ENCODE measurements around the gene PRC1. TPM values are rescaled to one million over a fixed set of nuclear protein-coding genes. Genes with fewer than 3 reads are reported as not detected.

The PRC1 gene
- total RNA-seq, 2 donors from 2014 or later: 13.5 to 37.0 TPM

GRCh38 chr15:90938261-90938660, 56.1 kb downstream of the PRC1 start:
- Histone ChIP-seq H3K27me3 (replicated peaks; ENCODE audit: insufficient read depth) (no peaks in the 10 kb centered on the region), H3K36me3 (peaks cover 19 to 24% of the 10 kb centered on the region in 2 donors), H3K9me3 (no peaks in the 10 kb centered on the region), H3K27ac (no peak overlapping the region), H3K4me1 (replicated peaks) (peaks cover 9% of the 10 kb centered on the region), H3K4me3 (no peak overlapping the region)
- intact Hi-C loops (cut with DNase I): no loop called here
- no peak for TF ChIP-seq POLR2AphosphoS5 (IDR thresholded peaks at IDR 0.05)
- no peak for TF ChIP-seq POLR2A (IDR thresholded peaks at IDR 0.05)
- TF ChIP-seq CTCF (IDR thresholded peaks at IDR 0.05): no peak
- DNase-seq (ENCODE audit: low spot score): no peak
- 89% methylated on average over 5 of the region's 5 CpGs for WGBS

GRCh38 chr15:90936823-90937222, 57.5 kb downstream of the PRC1 start:
- H3K27me3 ChIP-seq (replicated peaks; ENCODE audit: insufficient read depth): no peaks in the 10 kb centered on the region
- DNase-seq (ENCODE audit: low spot score): no peak
- peaks cover 10 to 24% of the 10 kb centered on the region in 2 donors for H3K36me3 ChIP-seq
- H3K4me3 ChIP-seq: no peak overlapping the region
- TF ChIP-seq CTCF (IDR thresholded peaks at IDR 0.05) (no peak), POLR2AphosphoS5 (IDR thresholded peaks at IDR 0.05) (no peak), POLR2A (IDR thresholded peaks at IDR 0.05) (no peak)
- 50% methylated on average over 1 of the region's 1 CpG for WGBS
- no peak overlapping the region for H3K27ac ChIP-seq
- no peaks in the 10 kb centered on the region for H3K9me3 ChIP-seq
- H3K4me1 ChIP-seq (replicated peaks): peaks cover 9% of the 10 kb centered on the region
- intact Hi-C loops (cut with DNase I): no loop called here

GRCh38 chr15:90934949-90935751, 59.2 kb downstream of the PRC1 start, which contains the start of gene UNC45A:
Gene UNC45A (plus strand): TSS chr15:90935285. CDS start chr15:90935325, 40 bp downstream.
- Histone ChIP-seq H3K27ac (peak within 1 kb of the TSS; percentile 83 to 88), H3K27me3 (replicated peaks; ENCODE audit: insufficient read depth) (no peaks in the 10 kb centered on the region), H3K36me3 (peaks cover under 1 to 12% of the 10 kb centered on the region in 2 donors), H3K9me3 (no peaks in the 10 kb centered on the region), H3K4me1 (replicated peaks) (peaks cover 9% of the 10 kb centered on the region), H3K4me3 (peak within 1 kb of the TSS; percentile 63 to 71)
- intact Hi-C loops (cut with DNase I): no loop called here
- TF ChIP-seq CTCF (IDR thresholded peaks at IDR 0.05): peak in 1 of 4 experiments; percentile 10
- peak; percentile 90 for TF ChIP-seq POLR2AphosphoS5 (IDR thresholded peaks at IDR 0.05)
- TF ChIP-seq POLR2A (IDR thresholded peaks at IDR 0.05): peak; percentile 93
- DNase-seq (ENCODE audit: low spot score): peak; percentile 96
- under 1% methylated on average over 56 of the region's 65 CpGs for WGBS

GRCh38 chr15:90934256-90934948, 59.9 kb downstream of the PRC1 start:
- DNase-seq (ENCODE audit: low spot score): peak; percentile 88
- Histone ChIP-seq H3K9me3 (no peaks in the 10 kb centered on the region), H3K27ac (peak overlapping the region; percentile 83 to 88), H3K27me3 (replicated peaks; ENCODE audit: insufficient read depth) (no peaks in the 10 kb centered on the region), H3K4me1 (replicated peaks) (peaks cover 9% of the 10 kb centered on the region), H3K4me3 (peak overlapping the region; percentile 63 to 71), H3K36me3 (peaks cover 0 to 5% of the 10 kb centered on the region in 2 donors)
- TF ChIP-seq CTCF (IDR thresholded peaks at IDR 0.05) (peak; percentile 65 to 89 (median 80)), POLR2AphosphoS5 (IDR thresholded peaks at IDR 0.05) (no peak), POLR2A (IDR thresholded peaks at IDR 0.05) (no peak)
- intact Hi-C loops (cut with DNase I): no loop called here
- whole genome bisulfite sequencing: under 1% methylated on average over 18 of the region's 19 CpGs

Measured in prostate gland (tissue), 2 donors.